ENCODE data around the gene PWWP2B.
A peak's percentile ranks its signal among the peaks of the same experiment; 100 is the strongest.
"Not testable (repeated sequence)": the region's sequence is repeated elsewhere in the genome, so short reads cannot be mapped to it uniquely, and the experiment has no call there.

Gene PWWP2B

DNA sequence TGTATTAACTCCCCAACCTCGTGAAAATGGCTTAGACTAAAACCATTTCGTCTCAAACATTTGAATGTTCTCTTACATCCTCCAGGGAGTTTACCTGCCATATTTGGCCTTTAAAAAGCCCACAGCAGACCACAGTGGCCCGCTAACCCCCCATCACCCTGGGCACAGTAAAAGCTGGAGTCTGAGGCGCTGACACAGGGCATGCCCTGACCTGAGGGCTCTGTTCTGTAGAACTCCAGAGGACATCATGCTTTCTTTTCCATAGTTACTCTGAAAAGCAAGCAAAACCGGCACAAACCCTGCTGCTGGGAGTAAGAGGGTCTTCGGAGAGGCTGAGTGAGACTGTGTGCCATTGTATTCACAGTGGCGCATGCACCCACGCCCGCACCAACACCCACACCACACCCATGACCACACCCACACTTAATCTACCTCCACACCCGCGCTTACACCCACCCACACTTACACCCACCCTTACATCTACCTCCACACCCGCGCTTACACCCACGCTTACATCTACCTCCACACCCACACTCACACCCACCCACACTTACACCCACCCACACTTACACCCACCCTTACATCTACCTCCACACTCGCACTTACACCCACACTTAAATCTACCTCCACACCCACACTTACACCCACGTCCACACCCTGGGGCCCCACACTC, 32.9 kb upstream of the PWWP2B start:
- DNase-seq: peak; percentile 14

DNA sequence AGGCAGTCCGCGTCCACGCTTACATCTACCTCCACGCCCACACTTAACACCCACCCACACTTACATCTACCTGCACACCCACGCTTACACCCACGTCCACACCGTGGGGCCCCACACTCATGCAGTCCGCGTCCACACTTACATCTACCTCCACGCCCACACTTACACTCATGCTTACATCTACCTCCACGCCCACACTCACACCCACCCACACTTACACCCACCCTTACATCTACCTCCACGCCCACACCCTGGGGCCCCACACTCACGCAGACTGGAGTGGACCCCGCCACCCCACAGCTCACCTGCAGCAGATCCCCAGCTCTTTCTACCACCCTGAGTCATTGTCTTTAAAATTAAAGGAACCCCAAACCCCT, 32.4 kb upstream of the PWWP2B start:
- DNase-seq: no peak

DNA sequence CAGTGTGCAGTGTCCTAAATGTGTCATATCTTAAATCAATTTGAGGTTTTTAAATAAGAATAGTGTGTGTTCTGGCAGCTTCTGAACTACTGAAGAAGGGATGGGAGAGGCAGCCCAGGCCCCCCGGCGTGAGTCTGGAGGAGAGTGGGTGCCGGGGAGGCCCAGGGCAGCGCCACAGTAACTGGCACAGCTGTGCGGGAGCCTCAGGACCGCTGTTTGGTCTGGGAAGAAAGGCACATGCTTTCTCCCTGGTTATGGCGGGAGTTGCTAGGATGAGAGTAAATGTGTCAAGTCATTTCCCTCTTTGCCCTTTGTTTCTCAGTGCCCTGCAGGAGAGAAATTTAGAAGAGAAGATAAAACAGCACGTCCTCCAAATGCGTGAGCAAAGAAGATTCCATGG, 31.9 kb upstream of the PWWP2B start:
- DNase-seq: no peak

DNA sequence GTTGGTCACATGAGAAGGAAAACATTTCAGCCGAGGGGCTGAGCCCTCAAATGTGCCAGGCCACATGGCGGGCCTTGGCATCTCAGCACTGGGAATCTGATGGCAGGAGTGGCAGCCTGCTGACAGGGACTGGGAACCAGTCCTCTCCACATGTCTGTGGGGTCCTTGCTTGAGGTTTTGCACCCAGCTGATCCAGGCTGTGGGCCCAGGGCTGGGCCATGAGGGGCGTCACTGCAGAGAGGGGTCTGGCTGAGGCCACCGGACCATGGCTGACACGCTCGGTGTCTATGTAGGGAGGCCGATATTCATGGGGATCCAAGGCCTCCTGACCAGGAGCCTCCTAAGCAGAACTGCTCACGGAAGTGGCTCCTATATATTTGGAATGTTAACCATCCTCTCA, 31.0 kb upstream of the PWWP2B start:
- no peak for DNase-seq

DNA sequence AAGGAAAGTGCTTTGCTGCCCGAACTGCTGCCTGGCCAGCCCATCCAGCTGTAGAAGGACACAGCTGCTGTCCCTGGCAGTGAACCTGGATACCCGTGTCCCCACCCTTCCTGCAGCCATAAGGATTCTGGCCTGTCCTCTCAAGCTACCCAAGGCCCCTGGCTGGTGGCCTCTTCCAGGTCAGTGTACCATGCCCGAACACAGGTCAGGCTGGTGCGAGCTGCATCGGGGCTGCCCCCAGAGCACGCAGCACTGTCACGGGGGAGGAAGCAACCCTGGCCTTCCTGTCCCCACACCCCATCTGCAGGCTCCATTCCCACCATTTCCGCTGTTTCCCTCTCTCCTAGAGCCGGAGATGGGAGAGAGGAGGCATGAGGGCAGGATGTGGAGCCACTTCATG, 30.5 kb upstream of the PWWP2B start:
- DNase-seq: no peak

DNA sequence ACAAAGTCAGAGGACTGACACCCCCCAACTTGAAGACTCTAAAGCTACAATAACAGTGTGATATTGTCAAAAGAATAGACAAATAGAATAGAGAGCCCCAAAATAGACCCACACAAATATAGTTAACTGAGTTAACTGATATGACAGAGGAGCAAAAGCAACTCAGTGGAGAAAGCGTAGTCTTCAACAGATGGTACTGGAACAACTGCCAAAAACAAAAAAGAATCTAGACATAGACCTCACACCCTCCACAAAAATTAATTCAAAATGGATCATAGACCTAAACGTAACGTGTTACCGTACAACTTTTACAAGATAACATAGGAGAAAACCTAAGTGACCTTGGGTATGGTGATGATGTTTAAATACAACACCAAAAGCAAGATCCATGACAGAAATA, 28.6 kb upstream of the PWWP2B start:
- DNase-seq: no peak

DNA sequence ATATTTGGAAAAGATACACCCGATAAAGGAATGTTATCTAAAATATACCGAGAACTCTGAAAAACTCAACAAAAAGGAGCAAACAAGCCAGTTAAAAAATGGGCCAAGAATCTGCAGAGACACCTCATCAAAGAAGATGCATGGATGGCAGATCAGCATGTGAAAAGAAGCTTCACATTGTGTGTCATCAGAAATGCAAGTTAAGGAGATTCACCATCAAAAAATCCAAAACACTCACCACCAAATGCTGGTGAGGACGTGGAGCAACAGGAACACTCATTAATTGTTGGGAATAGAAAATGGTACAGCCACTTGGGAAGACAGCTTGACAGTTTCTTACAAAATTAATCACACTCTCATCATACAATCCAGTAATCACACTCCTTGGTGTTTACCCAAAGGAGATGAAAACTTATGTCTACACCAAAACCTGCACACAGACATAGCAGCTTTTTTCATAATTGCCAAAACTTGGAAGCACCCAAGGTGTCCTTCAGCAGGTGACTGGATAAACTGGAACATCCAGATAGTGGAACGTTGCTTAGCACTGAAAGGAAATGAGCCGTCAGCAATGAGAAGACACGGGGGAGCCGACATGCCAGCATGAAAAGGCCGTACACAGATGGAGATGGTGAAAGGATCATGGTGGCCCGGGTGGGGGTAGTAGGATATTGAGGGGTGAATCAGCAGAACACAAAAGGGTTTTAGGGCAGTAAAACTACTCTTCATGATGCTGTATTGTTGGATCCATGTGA, 27.9 kb upstream of the PWWP2B start:
- DNase-seq: no peak

DNA sequence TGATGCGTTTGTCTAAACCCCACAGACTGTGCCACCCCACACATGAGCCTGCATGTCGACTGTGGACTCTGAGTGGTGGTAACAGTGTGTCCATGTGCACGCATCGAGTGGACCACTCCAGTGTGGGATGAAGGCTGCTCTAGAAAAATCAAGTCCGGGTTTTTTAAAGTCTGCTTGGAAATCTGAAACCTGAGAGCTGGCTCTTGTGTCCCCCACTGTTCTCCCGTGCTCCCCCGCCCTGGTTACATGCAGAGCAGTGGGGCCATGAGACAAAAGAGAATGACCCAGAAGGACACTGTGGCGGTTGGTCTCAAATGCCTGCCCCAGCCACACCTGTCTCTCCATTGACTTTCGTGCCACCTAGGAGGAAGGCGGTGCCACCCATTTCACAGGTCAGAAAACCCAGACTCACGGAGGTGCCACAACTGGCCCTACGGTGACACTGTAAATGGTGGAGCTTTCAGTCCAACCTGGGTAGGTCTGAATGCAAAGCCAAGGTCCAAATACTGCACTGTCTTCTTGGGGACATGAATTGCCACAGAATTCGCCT, 27.3 kb upstream of the PWWP2B start:
- no peak for DNase-seq

DNA sequence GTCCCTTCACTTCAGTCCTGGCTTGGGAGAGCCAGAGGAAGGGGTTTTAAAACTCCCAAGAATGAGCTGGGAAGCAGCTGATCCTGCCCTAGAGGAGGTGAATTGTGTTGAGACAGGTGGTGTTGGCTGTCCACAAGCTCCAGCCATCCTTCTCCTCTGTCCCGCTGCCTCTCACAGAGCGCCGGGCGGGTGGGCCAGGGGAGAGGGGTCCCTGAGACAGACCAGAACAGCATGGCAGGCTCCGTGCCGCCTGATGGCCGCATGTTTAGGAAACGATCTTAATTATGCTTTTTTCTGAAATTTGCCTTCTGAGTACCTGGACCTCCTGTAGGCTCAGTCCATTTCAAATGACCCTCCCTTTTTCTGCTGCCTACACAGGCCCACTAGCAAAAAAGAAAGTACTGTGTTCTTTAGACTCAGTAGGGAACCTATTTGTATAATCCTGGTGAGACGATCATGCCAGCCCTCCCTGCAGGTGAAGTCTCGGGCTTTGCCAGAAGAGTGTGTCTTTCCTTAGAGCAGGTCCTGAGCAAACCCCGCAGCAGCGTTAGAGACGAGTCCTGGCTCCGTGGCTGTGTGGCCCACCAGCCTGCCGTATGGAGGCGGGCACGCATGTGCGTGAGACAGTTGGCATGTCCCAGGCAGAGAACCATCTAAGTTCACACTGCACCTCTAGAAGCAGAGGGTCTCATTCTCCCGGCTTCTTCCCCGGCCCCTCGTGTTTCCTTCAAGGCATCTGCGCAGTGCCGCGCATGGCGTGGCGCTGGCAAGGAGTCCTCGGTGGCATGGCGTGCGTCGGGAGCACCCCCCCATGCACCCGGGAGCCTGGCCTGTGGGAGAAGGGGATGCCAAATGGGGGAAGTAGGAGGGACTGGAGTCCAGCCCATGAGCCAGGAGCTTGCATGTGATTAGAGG, 26.3 kb upstream of the PWWP2B start:
- DNase-seq: no peak

DNA sequence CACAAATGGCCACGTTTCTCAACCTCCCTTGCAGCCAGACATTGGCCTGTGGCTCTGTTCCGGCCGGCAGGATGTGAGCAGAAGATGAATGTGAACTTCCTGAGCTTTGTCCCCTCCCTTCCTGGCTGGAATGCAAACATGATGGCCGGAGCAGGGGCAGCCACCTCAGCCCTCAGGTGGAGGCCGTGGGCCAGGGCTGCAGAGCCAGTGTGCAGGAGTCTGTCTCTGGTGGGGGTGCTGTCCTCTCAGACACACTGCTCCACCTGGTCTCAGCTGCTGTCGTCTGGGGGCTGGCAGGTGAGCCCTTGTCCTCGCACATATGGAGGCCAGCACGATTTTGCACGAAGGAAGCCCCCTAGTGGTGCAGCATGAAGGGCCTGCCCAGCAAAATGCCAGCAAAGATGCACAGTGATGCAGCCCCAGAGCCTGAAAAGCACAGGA, 25.3 kb upstream of the PWWP2B start:
- peak; percentile 35 for DNase-seq

DNA sequence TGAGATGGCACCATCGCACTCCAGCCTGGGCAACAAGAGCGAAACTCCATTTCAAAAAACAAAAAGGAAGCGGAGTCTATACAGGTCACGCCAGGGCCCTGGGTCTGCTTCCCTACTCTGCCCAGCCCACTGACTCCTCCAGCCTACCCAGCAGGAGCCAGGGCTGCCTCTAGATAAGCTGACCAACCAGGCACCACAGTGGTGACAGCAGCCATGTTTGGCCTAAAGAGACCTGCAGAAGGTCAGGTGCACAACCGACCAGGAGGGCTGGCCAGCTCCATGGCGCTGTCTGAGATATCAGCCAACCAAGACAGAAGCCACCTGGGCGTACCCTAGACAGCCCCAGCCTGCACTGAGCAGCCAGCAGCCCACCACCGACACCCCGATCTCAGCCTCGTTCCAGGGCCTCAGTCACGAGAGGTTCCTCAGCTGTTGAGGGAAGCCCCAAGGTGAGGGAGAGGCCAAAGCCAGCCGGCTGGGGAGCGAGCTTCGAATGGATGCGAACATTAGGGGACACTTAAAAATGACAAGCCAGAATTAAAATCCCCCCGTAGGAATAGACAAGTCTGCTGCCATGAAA, 24.4 kb upstream of the PWWP2B start:
- DNase-seq: no peak

DNA sequence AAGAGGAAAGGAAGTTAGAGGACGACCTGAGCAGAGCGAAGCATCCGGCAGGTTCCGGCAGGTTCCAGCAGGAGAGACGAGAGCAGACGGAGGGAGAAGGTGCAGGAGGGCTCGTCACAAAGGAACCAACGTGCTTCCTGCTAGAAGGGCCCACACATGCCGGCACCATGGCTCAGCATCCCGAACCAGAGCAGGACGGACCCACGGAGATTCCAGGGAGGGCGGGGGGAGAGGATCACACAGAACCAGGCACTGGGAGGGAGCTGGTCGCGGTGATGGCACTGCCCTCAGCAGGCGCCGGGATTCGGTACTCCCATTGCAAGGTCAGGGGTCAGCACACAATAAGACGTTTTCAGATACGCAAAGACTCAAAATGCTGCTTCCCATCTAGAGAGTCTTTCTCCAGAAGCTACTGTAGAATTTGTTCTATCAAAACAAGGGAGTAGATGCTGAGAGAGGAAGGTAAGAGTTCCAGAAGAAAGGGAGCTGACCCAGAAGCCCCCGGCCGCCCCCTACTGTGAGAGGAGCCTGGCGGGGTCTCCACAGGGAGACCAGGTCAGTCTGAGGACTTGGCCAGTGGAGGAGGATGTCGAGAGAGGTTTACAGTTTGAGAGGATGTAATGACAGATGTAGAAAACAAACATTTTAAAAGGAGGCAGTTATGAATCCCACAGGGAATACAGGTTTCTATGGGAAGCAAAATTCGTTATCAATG, 23.6 kb upstream of the PWWP2B start:
- no peak for DNase-seq

DNA sequence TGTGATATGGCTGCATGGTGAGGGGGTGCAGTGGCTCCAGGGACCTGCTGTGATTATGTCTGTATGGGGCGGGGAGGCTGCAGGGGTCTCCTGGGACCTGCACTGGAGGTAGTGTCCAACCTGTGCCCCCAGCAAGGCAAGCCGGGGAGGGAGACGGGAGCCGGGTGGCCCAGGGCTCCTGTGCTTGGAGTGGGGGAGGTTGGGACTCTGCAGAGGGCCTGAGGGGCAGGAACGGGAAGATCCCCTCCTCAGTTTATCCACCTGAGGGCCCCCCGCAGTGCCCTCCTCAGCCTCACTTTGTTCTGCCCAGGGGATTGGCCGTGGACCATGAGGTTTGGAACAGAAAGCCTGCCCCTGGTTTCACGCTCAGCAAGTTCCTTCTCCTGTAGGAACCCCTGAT, 22.8 kb upstream of the PWWP2B start:
- DNase-seq: no peak

DNA sequence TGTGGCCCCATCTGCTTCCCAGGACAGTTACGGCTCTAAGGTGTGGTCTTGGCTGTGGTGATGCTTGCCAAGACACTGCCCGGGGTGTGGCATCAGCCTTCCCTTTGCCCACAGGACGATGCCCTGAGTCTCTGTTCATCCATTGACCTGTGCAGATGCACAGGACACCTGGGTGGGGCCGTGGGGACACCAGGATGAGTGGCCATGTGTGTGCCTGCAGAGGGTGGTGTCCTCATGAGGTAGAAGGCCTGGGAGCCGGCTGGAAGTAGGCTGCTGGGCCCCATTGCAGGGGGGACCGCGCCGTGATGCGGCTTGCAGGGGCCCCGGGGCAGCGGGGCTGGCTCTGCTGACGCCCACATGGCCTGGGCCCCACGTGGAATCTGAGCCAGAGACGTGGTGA, 22.4 kb upstream of the PWWP2B start:
- no peak for DNase-seq

DNA sequence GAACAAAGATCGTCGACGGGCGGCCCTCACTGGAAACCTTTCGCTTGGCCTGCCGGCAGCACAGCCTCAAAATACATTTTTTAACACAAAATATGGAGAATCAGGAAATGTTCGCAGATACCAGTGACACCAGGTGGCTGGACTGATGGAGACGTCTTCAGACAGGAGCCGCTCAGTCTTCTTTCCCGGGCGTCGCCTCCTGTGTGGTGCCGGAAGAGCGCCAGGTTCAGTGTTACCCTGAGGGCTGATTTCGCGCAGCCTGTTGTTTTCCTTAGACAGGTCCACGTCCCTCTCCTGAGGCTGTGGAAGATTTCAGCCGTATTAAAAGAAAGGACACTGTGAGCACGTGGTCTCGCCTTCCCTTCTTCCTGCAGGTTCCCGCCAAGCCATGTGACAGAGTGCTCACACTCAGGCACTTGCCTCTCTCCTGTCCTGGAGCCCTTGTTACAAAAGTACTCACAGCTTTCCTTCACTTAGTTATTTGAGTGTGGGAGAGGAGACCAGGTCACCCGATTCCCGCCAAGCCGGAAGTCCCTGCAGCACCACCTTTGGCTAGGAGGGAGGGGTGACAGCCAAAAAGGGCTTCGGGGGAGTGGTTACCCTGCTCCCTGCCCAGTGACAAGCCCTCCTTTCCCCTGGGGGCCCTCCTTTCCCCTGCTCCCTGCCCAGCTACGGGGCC, 21.7 kb upstream of the PWWP2B start:
- DNase-seq: no peak

DNA sequence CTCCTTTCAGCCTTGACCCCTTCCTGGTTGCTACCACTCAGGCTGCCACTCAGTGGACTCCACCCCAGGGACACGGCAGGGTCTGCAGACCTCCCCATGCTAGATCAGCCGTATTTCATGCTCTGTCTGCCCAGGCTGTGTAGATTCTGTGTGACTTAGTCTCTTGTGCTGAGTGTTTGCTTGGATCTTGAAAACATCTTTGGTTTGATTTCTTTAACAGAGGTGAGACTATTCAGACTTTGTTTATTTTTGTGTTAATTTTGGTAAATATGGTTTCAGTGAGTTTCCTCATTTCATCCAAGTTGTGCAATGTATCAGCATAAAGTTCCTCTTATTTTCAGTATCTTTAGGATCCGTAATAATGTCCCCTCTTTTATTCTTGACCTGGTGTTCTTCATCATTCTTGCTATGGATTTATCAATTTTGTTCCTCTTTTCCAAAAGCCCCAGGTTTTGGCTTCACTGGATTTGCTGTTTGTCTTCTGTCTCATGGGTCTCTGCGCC, 21.2 kb upstream of the PWWP2B start:
- no peak for DNase-seq

DNA sequence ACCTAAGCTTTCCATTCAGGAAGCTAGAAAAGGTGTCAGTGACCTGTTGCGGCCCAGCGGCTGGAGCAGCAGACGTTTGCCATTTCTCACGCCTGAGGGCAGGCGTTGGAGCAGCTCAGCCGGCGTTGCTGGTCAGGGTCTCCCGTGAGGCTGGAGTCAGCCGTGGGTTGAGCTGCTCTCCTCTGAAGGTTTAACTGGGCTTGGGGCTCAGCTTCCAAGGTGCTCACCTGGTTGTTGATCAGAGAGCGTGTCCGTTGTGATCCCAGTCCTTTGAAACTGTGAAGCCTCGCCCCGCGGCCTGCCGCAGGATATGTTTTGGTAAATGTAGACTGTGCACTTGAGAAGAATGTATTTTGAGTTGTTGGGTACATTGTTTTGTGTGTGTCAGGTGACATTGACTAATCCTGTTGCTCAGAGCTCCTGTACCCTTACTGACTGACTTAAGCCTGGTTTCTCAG, 20.6 kb upstream of the PWWP2B start:
- DNase-seq: no peak

DNA sequence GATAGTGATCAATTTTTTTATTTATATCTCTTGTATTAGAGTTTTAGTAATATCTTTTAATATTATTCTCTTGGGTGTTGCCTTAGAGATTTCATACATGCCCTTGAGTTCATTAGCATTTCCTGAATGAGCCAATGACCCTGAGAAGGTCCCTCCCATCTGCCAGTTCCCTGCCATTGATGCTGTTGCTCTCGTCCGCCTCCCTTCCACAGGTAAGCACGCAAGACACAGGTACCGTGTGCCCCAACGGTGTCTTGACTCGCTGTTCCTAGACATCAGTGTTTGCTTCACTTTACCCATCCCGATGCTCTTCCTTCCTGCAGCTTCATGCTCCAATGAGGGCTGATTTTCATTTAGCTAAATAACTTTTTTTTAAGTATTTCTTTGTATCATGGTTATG, 19.7 kb upstream of the PWWP2B start:
- DNase-seq: no peak

DNA sequence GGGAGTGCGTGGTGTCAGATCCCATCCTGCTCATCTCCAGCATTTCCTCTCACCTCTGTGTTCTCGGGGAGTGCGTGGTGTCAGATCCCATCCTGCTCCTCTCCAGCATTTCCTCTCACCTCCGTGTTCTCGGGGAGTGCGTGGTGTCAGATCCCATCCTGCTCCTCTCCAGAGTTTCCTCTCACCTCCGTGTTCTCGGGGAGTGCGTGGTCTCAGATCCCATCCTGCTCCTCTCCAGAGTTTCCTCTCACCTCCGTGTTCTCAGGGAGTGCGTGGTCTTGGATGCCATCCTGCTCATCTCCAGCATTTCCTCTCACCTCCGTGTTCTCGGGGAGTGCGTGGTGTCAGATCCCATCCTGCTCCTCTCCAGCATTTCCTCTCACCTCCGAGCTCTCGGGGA, 18.0 kb upstream of the PWWP2B start:
- DNase-seq: not testable (repeated sequence)

DNA sequence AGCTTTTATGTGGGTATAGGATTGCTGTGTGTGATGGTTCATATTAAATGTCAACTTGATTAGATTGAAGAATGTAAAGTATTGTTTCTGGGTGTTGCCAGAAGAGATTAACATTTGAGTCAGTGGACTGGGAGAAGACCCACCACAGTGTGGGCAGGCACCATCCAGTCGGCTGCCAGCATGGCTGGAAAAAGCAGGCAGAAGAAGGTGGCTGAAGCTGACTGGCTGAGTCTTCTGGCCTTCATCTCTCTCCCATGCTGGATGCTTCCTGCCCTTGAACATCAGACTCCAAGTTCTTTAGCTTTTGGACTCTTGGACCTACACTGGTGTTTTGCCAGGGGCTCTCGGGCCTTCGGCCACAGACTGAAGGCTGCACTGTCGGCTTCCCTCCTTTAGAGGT, 16.0 kb upstream of the PWWP2B start:
- not testable (repeated sequence) for DNase-seq

DNA sequence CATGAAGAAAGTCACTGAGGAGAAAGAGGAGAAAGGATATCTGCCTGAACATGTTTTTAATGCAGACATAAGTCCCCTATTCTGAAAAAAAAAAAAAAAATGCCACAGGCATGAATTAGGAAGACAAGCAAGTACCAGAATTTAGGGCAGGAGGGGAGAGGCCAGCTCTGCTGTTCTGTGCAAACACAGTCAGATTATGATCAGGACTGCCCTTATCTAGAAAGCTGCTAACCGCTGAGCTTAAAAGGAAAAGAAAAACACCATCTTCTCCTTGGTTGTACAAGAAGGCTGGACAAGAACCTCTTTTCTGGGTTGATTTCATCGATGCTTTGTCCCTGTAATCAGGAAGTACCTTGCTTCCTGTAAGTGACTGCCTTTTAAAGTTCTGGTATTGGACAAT, 15.3 kb upstream of the PWWP2B start:
- DNase-seq: no peak

Data from CD4-positive, alpha-beta T cell treated with Interleukin-6 for 4 hours (primary cell).